C4-2B (cell line): ENCODE data around the gene RAB12.

Experiments used
- CTCF ChIP-seq: fragments of 450-650 bp; conservative IDR thresholded peaks from 2 replicates; pipeline ENCODE4 v1.5.1; 2017; ENCODE audit warnings: mild to moderate bottlenecking
- ZFX ChIP-seq: fragments of 450-650 bp; IDR thresholded peaks from 2 replicates; pipeline ENCODE4 v1.6.1; 2017

- TF ChIP-seq CTCF (no peak), ZFX (no peak)
Measured at GRCh38 chr18:8611916-8612576, 2.8 kb downstream of the RAB12 start.
